ENCODE data around the gene TIAM2.
A peak's percentile ranks its signal among the peaks of the same experiment; 100 is the strongest.
"Not testable (repeated sequence)": the region's sequence is repeated elsewhere in the genome, so short reads cannot be mapped to it uniquely, and the experiment has no call there.

TIAM2 gene

GRCh38 chr6:155100591-155100990, 105.5 kb downstream of the TIAM2 start:
- DNase-seq (ENCODE audit: low read depth): no peak

- DNase-seq (ENCODE audit: low read depth): not testable (repeated sequence)
Measured at GRCh38 chr6:155103083-155103645, 108.0 kb downstream of the TIAM2 start.

- peak; percentile 14 for DNase-seq (ENCODE audit: low read depth)
Measured at GRCh38 chr6:155103816-155104366, 108.8 kb downstream of the TIAM2 start.

- DNase-seq (ENCODE audit: low read depth): no peak
Measured at GRCh38 chr6:155106456-155107115, 111.5 kb downstream of the TIAM2 start.

- DNase-seq (ENCODE audit: low read depth): no peak
Measured at GRCh38 chr6:155107432-155108069, 112.4 kb downstream of the TIAM2 start.

- no peak for DNase-seq (ENCODE audit: low read depth)
Measured at GRCh38 chr6:155108070-155108820, 113.1 kb downstream of the TIAM2 start.

GRCh38 chr6:155110721-155111120, 115.6 kb downstream of the TIAM2 start:
- no peak for DNase-seq (ENCODE audit: low read depth)

- no peak for DNase-seq (ENCODE audit: low read depth)
Measured at GRCh38 chr6:155112757-155113156, 117.6 kb downstream of the TIAM2 start.

GRCh38 chr6:155115893-155116570, 120.9 kb downstream of the TIAM2 start:
- no peak for DNase-seq (ENCODE audit: low read depth)

- no peak for DNase-seq (ENCODE audit: low read depth)
Measured at GRCh38 chr6:155116571-155116910, 121.4 kb downstream of the TIAM2 start.

- no peak for DNase-seq (ENCODE audit: low read depth)
Measured at GRCh38 chr6:155117256-155117655, 122.1 kb downstream of the TIAM2 start.

- no peak for DNase-seq (ENCODE audit: low read depth)
Measured at GRCh38 chr6:155117785-155118184, 122.7 kb downstream of the TIAM2 start.

GRCh38 chr6:155119201-155119600, 124.1 kb downstream of the TIAM2 start:
- DNase-seq (ENCODE audit: low read depth): not testable (repeated sequence)

GRCh38 chr6:155120034-155120433, 124.9 kb downstream of the TIAM2 start:
- no peak for DNase-seq (ENCODE audit: low read depth)

- DNase-seq (ENCODE audit: low read depth): no peak
Measured at GRCh38 chr6:155121294-155121693, 126.2 kb downstream of the TIAM2 start.

GRCh38 chr6:155121699-155122098, 126.6 kb downstream of the TIAM2 start:
- DNase-seq (ENCODE audit: low read depth): no peak

- DNase-seq (ENCODE audit: low read depth): no peak
Measured at GRCh38 chr6:155122199-155122950, 127.3 kb downstream of the TIAM2 start.

GRCh38 chr6:155123520-155123919, 128.4 kb downstream of the TIAM2 start:
- DNase-seq (ENCODE audit: low read depth): no peak

GRCh38 chr6:155125906-155126305, 130.8 kb downstream of the TIAM2 start:
- no peak for DNase-seq (ENCODE audit: low read depth)

- DNase-seq (ENCODE audit: low read depth): peak; percentile 36
Measured at GRCh38 chr6:155126727-155127439, 131.8 kb downstream of the TIAM2 start.

- no peak for DNase-seq (ENCODE audit: low read depth)
Measured at GRCh38 chr6:155128977-155129376, 133.9 kb downstream of the TIAM2 start.

All from activated gamma-delta T cell treated with anti-CD3 and anti-CD28 coated beads, Interleukin-2, amount 50 U/mL, for 16 hours (primary cell).